Stimulated activated CD8-positive, alpha-beta memory T cell treated with anti-CD3 and anti-CD28 coated beads, Interleukin-4, amount 100 ng/mL, for 24 hours (primary cell): ENCODE results near the gene OTOF.

Experiments
- DNase-seq: peaks from one replicate; pipeline ENCODE4 v3.0.0-alpha.2; 2020; ENCODE audit warnings: low read depth

The OTOF gene

GRCh38 chr2:26464390-26465265, 13.3 kb downstream of the OTOF start:
- DNase-seq: no peak

GRCh38 chr2:26463244-26464192, 14.4 kb downstream of the OTOF start:
- no peak for DNase-seq

DNA sequence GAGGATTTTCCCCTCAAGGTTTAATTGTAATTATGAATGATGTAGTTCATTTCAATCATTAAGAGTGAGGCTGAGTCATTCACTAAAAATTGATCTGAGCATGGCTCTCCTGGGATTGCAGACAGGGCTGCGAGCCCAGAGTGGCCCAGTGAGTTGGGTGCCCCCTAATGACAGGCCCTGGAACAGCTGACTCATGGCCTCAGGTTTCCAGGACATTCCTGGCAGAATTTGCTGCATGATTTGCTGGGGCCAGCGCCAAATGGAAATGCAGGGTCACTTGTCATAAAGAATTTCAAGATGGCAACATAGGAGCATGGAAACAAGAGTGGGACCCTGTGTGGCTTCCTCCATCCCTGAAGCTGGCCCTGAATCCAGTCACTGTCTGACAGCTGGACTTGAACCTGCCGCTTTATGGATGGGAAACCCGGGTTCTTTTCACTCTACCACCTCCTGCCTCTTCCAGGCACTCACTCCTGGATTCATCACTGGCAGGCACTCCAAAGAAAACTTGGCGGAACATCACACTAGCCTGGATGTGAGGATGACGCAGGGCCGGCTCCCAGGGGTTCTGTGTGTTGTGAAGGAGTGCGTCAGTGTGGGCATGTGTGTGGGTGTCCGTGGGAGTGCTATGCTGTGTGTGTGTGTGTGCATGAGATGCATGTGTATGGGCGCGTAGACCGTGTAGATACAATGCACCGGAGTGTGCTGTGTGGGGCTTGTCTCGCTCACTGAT, 15.2 kb downstream of the OTOF start:
- no peak for DNase-seq

- DNase-seq: no peak
Observed at GRCh38 chr2:26462100-26462499, 15.8 kb downstream of the OTOF start.

DNA sequence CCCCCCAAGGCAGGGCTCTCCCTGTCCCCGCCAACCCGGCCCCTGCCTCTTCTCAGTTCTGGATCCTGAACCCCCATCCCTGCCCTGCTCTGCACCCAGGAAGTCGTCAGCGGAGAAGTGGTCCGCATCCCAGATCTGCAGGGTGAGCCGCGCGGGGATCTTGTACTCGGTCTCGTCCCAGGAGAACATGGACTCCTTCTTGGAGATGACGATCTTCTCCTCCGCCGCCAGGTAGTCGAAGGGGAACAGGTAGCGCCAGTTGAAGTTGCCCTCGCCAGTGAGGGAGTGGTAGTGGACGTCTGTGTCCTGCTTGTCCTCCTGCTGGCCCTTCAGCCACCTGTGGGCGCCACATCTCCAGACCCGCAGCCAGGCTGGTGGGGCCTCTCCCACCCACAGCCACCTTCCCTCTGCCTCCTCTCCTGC, 16.3 kb downstream of the OTOF start:
- DNase-seq: no peak

- DNase-seq: no peak
Observed at GRCh38 chr2:26460613-26461031, 17.3 kb downstream of the OTOF start.

GRCh38 chr2:26459991-26460612, 17.8 kb downstream of the OTOF start:
- DNase-seq: no peak

DNA sequence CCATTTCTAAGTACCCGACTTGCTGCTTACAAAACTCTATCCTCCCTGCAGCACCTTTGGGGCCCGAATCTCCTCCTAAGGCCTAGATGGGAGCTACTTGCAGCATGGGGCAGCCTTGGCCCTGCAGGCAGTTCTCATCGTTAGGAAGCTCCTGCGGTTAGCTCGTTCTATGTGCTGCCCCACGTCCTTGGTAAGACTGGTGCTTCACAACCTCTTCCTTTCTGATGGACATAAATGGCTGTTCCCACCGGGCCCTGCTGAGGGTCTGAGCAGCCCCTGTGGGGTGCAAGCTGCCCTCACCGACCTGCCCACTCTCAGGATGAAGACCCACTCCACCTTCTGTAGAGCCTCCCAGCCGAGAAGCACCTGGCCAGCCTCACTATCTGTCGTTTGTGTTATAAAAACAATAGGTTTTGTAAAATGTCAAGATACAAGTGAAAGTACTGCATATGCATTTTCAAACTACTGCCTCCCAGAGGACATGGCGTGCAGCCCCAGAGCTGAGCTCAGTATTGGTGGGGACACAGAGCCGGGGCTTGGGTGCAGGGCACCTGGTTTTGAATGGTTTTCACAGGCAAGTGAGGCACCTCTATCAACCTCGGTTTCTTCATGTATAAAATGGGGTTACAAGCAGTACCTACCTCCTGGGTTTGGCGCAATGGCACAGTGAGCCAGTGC, 19.4 kb downstream of the OTOF start:
- DNase-seq: no peak

- DNase-seq: no peak
Observed at GRCh38 chr2:26457695-26458364, 20.1 kb downstream of the OTOF start.

GRCh38 chr2:26457251-26457666, 20.7 kb downstream of the OTOF start:
- DNase-seq: no peak

DNA sequence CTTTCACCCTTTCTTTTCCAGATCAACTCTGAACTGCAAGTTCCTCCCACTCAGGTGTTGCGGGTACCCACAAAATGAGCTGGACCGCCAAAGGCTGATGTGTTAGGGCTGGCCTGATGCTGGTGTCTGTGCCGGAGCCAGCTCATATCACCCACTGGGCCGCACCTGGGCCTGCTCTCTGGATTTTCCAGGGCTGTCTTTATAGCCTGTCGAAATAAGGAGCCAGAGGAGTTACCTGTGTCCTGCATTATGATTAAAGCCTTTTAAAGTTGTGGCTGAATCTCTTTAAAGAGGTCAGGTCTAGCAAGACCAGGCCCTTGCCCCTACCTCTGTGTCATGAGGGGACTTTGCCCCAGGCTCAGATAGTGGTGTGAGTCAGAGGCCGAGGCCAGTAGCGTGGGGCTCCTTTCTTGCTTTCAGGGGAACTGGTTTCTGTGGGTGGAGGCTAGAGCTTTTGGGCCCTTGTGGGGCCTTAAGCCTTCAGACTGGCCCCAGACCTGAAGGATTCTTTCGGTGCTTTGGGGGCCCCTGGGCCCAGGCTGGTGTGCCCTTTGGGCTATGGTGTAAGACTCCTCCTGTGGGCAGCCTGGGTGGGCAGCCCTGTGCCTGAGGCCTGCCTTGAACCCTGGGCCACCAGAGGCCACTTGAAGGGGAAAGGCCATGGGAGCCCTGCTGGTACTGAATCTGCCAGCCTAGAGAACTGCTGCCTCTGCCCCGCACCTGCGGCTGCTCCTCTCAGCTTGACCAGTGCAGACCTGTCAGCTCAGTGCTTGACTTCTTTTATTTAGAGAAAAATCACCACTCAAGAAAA, 21.3 kb downstream of the OTOF start:
- DNase-seq: no peak

GRCh38 chr2:26455670-26456439, 22.1 kb downstream of the OTOF start:
- DNase-seq: no peak

DNA sequence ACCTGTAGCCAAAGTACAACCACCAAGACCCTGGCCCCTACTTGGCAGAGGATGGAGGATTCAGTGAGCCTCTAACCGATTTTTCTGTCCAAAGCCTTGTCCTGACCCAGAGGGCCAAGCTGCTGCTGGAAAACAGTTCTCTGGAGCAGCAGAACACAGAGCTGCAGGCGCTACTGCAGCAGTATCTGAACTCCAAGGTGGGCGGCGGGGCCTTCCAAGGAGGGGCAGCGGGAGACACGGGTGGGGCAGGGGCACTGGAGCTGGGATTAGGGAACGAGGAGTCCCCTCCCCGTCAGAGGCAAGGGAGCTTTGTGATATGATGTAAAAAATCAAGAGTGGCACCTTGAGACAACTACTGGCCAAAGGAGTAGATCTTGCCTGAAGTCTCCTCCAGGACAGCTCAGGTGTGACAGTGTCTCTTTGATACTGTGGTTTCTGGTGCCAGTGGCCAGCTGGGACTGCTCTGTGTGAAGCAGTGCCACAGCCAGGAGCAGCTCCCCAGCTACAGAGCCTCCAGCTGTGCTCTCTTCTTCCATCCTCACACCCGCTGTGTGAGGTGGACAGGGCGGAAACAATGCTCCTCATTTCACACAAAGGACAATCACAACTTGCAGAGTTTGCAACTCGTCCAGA, 22.8 kb downstream of the OTOF start:
- DNase-seq: no peak

- DNase-seq: no peak
Observed at GRCh38 chr2:26454561-26455001, 23.3 kb downstream of the OTOF start.

DNA sequence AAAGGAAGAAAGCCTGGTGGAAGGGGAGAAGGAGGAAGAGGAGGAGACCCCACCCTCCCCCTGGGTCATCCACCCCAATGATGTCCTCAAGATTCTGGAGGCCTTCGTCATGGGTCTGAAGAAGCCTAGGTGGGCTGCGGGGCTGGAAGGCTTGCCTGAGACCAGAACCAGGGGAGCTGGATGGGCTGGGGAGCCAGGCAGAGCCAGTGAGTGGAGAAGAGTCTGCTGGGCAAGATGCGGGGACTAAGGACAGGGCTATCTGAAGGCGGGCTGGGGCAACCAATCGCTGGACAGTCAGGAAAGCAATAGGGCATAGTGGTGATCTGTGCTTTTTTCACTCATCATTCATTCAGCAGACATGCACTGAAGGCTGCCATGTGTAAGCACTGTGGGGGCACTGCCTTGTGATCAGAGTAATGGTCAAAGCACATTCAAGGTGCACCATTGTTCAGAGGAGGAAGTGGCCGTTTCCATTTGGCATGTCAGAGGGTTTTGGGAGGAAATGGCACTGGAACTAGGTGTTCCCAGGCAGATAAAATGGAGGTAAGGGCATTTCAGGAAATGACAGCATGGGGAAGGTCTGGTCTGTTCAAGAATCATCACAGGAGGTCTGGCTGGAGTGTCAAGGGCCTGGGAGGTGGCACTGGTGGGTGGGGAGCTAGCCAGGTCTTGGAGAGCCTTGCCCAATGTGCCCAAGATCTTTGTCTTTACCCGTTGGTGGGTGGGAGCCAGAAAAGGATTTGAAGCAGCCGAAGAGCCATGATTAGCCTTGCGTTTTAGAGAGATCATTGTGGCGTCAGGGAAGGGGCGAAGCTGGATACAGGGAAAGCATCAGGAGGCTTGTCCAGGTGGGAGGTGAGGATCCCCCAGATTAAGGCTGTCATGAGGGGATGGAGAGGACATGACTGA, 24.2 kb downstream of the OTOF start:
- no peak for DNase-seq

DNA sequence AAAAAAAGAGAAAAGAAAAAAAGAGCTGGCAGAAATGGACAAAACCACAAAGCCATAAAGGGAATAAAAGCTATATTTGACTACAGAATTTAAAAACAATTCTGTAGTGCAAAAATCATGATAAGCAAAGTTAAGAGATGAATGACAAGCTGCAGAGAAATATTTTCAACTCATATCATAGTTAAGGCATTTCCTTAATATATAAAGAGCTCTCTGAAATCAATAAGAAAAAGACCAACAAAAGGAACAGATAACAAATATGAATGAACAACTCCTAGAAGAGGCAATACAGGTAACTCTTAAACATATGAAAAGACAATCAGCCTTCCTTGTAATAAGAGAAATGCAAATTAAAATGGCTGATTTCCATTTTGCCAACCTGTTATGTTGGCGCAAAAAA, 26.2 kb downstream of the OTOF start:
- no peak for DNase-seq

DNA sequence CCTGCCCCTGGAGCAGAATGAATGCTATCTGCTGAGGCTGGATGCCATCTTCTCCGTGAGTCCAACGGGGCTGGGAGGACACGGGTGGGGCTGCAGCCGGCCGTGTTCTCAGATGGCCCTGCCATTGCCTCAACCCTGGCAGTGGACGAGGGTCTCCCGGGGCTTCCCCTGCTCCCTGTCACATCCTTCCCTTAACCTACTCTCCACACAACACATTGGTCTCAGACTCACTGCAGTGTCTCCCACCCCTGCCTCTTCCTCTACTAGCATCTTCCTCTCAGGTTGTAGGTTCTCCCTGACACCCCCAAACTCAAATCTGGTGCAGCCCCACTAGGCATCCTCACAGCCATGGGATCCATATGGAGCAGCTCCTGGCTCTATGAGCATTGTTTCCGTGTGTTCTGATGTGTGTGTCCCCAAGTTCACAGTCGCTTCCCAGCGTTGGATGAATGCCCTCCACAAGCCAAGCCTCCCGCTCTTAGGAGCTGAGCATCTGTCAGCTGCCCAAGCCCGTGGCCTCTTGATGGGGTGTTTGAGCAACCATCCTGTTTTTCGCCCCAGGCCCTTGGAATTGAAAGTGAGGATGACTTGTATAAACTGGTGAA, 27.8 kb downstream of the OTOF start:
- DNase-seq: no peak
